Endodermal cell (in vitro differentiated cells): ENCODE data around the gene TRAPPC3. TPM values are rescaled to one million over a fixed set of nuclear protein-coding genes. Genes with fewer than 3 reads are reported as not detected.

Source experiments
- DNase-seq: peaks from one replicate; pipeline ENCODE4 v3.0.0-alpha.2; 2017
- H3K27ac ChIP-seq: 2 replicates; pipeline ENCODE4 v1.5.1; 2013; ENCODE audit warnings: mild to moderate bottlenecking, low read depth, low read length, moderate library complexity
- H3K27me3 ChIP-seq: 2 replicates; pipeline ENCODE4 v1.6.1; 2013; ENCODE audit warnings: mild to moderate bottlenecking, low read length, moderate library complexity; ENCODE audit not compliant: insufficient read depth, control insufficient read depth, poor library complexity, severe bottlenecking
- H3K36me3 ChIP-seq: 2 replicates; pipeline ENCODE4 v1.7.0; 2013; ENCODE audit warnings: mild to moderate bottlenecking, low read length, moderate library complexity; ENCODE audit not compliant: control insufficient read depth, insufficient read depth
- H3K4me1 ChIP-seq: one replicate; pipeline ENCODE4 v1.7.0; 2013; ENCODE audit warnings: low read length; ENCODE audit not compliant: control insufficient read depth, insufficient read depth
- H3K4me3 ChIP-seq: 2 replicates; pipeline ENCODE4 v1.5.1; 2013; ENCODE audit warnings: mild to moderate bottlenecking, low read length, moderate library complexity
- H3K9ac ChIP-seq: 2 replicates; pipeline ENCODE4 v1.6.1; 2013; ENCODE audit warnings: mild to moderate bottlenecking, low read length, moderate library complexity; ENCODE audit not compliant: poor library complexity, severe bottlenecking; ENCODE audit errors: extremely low read depth
- H3K9me3 ChIP-seq: 2 replicates; pipeline ENCODE4 v1.6.1; 2013; ENCODE audit warnings: mild to moderate bottlenecking, low read length, moderate library complexity; ENCODE audit not compliant: control insufficient read depth
- H3K27ac Mint-ChIP-seq: 2 replicates; pipeline ENCODE4 v1.8.0; 2020; ENCODE audit warnings: mixed read lengths
- H3K27me3 Mint-ChIP-seq: 2 replicates; pipeline ENCODE4 v1.8.0; 2021; ENCODE audit warnings: mild to moderate bottlenecking, mixed read lengths; ENCODE audit not compliant: insufficient read depth
- H3K36me3 Mint-ChIP-seq: 2 replicates; pipeline ENCODE4 v1.8.0; 2020; ENCODE audit warnings: low read depth, mixed read lengths
- H3K4me1 Mint-ChIP-seq: 2 replicates; pipeline ENCODE4 v1.8.0; 2020; ENCODE audit warnings: mixed read lengths
- H3K4me3 Mint-ChIP-seq: 2 replicates; pipeline ENCODE4 v1.8.0; 2020; ENCODE audit warnings: mild to moderate bottlenecking, moderate library complexity, mixed read lengths
- H3K9me3 Mint-ChIP-seq: 2 replicates; pipeline ENCODE4 v1.8.0; 2020; ENCODE audit warnings: mild to moderate bottlenecking, mixed read lengths
- WGBS, 2 experiments: methylation state at CpG; one replicate each; pipeline versions ENCODE4 v1.1.5 to v1.1.7; 2013; ENCODE audit warnings: missing lambda C conversion rate in 2 of 2, mixed read lengths in 1 of 2; ENCODE audit not compliant: insufficient coverage in 1 of 2, insufficient read length in 1 of 2; 5-methylcytosine and 5-hydroxymethylcytosine counted together
- total RNA-seq, 2 donors: library from RNA; stranded (reverse); fragmentation: NEBNext Ultra II Directional in 1 of 2; extraction: Animal tissue kit (Norgen Biotek cat#: 25700) in 1 of 2; gene quantifications; 2 replicates in 1 of 2; 3 replicates in 1 of 2; pipeline ENCODE4 v1.2.1, GENCODE V29; 2021
- TF ChIP-seq, protein P1 (sequence below): fragments of 200-600 bp; sonication (generic); conservative IDR thresholded peaks from 2 replicates; pipeline ENCODE4 v1.5.0; 2021; ENCODE audit warnings: antibody characterized with exemption, mild to moderate bottlenecking

Gene TRAPPC3
- total RNA-seq, 2 donors from 2014 or later, result 61.5 to 79.9 TPM

DNA sequence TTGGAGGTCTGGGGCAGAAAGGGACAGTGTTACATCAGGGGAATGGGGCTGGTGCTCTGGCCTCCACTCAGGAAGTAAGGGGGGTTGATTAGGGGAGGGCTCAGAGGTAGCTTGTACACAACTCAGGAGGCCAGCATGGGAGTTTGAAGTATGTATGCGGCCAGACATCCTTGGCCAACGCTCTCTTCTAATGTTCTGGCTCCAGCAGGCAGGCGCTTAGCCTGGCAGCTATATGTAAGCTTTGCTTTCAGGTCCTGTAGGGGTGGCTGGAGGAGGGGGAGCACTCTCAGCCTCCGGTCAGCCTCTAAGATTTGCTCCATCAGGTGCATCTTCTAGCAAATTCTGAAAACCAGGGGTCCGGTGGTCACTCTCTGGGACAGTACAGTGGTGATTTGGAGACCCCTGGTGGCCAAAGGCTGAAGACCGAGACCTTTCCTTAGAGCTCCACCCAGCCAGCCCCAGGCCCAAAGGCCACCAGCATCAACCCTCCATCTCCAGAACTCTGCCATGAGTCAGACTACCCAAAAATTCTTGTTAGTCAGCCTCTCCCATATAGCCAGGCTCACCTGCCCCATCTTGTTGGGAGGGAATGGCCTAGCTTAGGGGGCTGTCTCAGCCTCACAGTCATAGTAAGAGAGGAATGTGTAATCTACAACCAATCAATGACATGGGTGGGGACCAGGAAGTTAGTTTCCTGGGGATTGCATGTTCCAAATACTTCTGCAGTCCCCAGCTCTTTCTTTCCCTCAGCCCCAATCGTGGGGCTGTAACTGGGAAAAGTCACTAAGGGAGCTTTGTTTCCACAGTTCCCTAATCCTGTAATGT, 14.6 kb downstream of the TRAPPC3 start:
- Mint-ChIP-seq H3K27me3 (no peaks in the 10 kb centered on the region), H3K9me3 (no peaks in the 10 kb centered on the region), H3K36me3 (peaks cover 17% of the 10 kb centered on the region), H3K4me3 (no peak overlapping the region), H3K4me1 (no peaks in the 10 kb centered on the region), H3K27ac (peak overlapping the region; percentile 44)
- H3K27me3 ChIP-seq, result no peaks in the 10 kb centered on the region
- H3K4me1 ChIP-seq, result no peaks in the 10 kb centered on the region
- no peak overlapping the region for H3K4me3 ChIP-seq
- H3K9me3 ChIP-seq, result no peaks in the 10 kb centered on the region
- DNase-seq, result peak; percentile 95
- peaks cover 29% of the 10 kb centered on the region for H3K36me3 ChIP-seq
- no peak overlapping the region for H3K9ac ChIP-seq
- WGBS, 2 experiments, result 60 to 75% methylated on average over 5 to 7 of the region's 7 CpGs
- TF ChIP-seq, protein P1, sequence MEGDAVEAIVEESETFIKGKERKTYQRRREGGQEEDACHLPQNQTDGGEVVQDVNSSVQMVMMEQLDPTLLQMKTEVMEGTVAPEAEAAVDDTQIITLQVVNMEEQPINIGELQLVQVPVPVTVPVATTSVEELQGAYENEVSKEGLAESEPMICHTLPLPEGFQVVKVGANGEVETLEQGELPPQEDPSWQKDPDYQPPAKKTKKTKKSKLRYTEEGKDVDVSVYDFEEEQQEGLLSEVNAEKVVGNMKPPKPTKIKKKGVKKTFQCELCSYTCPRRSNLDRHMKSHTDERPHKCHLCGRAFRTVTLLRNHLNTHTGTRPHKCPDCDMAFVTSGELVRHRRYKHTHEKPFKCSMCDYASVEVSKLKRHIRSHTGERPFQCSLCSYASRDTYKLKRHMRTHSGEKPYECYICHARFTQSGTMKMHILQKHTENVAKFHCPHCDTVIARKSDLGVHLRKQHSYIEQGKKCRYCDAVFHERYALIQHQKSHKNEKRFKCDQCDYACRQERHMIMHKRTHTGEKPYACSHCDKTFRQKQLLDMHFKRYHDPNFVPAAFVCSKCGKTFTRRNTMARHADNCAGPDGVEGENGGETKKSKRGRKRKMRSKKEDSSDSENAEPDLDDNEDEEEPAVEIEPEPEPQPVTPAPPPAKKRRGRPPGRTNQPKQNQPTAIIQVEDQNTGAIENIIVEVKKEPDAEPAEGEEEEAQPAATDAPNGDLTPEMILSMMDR, result peak; percentile 96
- no peak overlapping the region for H3K27ac ChIP-seq

GRCh38 chr1:36134031-36134430, 15.3 kb downstream of the TRAPPC3 start:
- H3K27ac Mint-ChIP-seq, result no peak overlapping the region
- Histone ChIP-seq H3K27me3 (no peaks in the 10 kb centered on the region), H3K4me1 (no peaks in the 10 kb centered on the region), H3K9ac (no peak overlapping the region), H3K27ac (no peak overlapping the region), H3K4me3 (no peak overlapping the region), H3K36me3 (peaks cover 27% of the 10 kb centered on the region), H3K9me3 (no peaks in the 10 kb centered on the region)
- TF ChIP-seq, protein P1, result no peak
- no peaks in the 10 kb centered on the region for H3K9me3 Mint-ChIP-seq
- WGBS, 2 experiments, result 70 to 75% methylated on average over 2 to 6 of the region's 6 CpGs
- no peaks in the 10 kb centered on the region for H3K4me1 Mint-ChIP-seq
- no peaks in the 10 kb centered on the region for H3K27me3 Mint-ChIP-seq
- peaks cover 17% of the 10 kb centered on the region for H3K36me3 Mint-ChIP-seq
- H3K4me3 Mint-ChIP-seq, result no peak overlapping the region
- no peak for DNase-seq

- peaks cover 17% of the 10 kb centered on the region for H3K36me3 Mint-ChIP-seq
- peaks cover 25% of the 10 kb centered on the region for H3K36me3 ChIP-seq
- no peak overlapping the region for H3K27ac Mint-ChIP-seq
- TF ChIP-seq, protein P1, result no peak
- WGBS, 2 experiments, result 70 to 96% methylated on average over 2 to 3 of the region's 3 CpGs
- no peaks in the 10 kb centered on the region for H3K9me3 Mint-ChIP-seq
- H3K27me3 ChIP-seq, result no peaks in the 10 kb centered on the region
- DNase-seq, result no peak
- no peaks in the 10 kb centered on the region for H3K27me3 Mint-ChIP-seq
- no peaks in the 10 kb centered on the region for H3K4me1 ChIP-seq
- H3K4me3 Mint-ChIP-seq, result no peak overlapping the region
- H3K4me3 ChIP-seq, result no peak overlapping the region
- H3K4me1 Mint-ChIP-seq, result no peaks in the 10 kb centered on the region
- H3K27ac ChIP-seq, result no peak overlapping the region
- no peaks in the 10 kb centered on the region for H3K9me3 ChIP-seq
- no peak overlapping the region for H3K9ac ChIP-seq
Observed at GRCh38 chr1:36133484-36133883, 15.8 kb downstream of the TRAPPC3 start.
